Loucy (cell line): ENCODE measurements around the gene S100A11.
A peak's percentile ranks its signal among the peaks of the same experiment; 100 is the strongest.

Source experiments
- H2AFZ ChIP-seq: fragments of 200-600 bp; sonication (generic); 2 replicates; pipeline ENCODE4 v1.6.0; 2016; ENCODE audit warnings: antibody characterized with exemption, mild to moderate bottlenecking, low read length, moderate library complexity
- H3F3A ChIP-seq: fragments of 200-600 bp; 2 replicates; pipeline ENCODE4 v1.6.0; 2016; ENCODE audit warnings: antibody characterized with exemption, low read depth, mild to moderate bottlenecking
- H3K27me3 ChIP-seq: fragments of 200-600 bp; sonication (generic); 2 replicates; pipeline ENCODE4 v1.6.1; 2014; ENCODE audit warnings: low read length, mild to moderate bottlenecking; ENCODE audit not compliant: insufficient read depth, poor library complexity, severe bottlenecking
- H3K36me3 ChIP-seq: fragments of 200-600 bp; sonication (generic); 2 replicates; pipeline ENCODE4 v1.6.1; 2016; ENCODE audit warnings: low read length; ENCODE audit not compliant: insufficient read depth
- H3K4me1 ChIP-seq: fragments of 200-600 bp; sonication (generic); 2 replicates; pipeline ENCODE4 v1.5.1; 2014; ENCODE audit warnings: low read length, mild to moderate bottlenecking; ENCODE audit not compliant: insufficient read depth, poor library complexity, severe bottlenecking
- H3K4me2 ChIP-seq: fragments of 200-600 bp; sonication (generic); 2 replicates; pipeline ENCODE4 v1.6.0; 2014; ENCODE audit warnings: antibody characterized with exemption, low read length, low read depth, mild to moderate bottlenecking; ENCODE audit not compliant: poor library complexity, severe bottlenecking
- H3K4me3 ChIP-seq: fragments of 200-600 bp; sonication (generic); 2 replicates; pipeline ENCODE4 v1.5.1; 2014; ENCODE audit warnings: low read length, mild to moderate bottlenecking, mixed read lengths; ENCODE audit not compliant: poor library complexity, severe bottlenecking
- H3K79me2 ChIP-seq: fragments of 200-600 bp; sonication (generic); 2 replicates; pipeline ENCODE4 v1.6.1; 2014; ENCODE audit warnings: low read length; ENCODE audit not compliant: insufficient read depth
- H3K9ac ChIP-seq: fragments of 200-600 bp; sonication (generic); 2 replicates; pipeline ENCODE4 v1.6.0; 2014; ENCODE audit warnings: mild to moderate bottlenecking, low read depth, low read length, moderate library complexity; ENCODE audit not compliant: poor library complexity, severe bottlenecking
- H3K9me2 ChIP-seq: fragments of 200-600 bp; sonication (generic); replicated peaks from 2 replicates; pipeline ENCODE4 v1.6.1; 2016; ENCODE audit warnings: low read depth, low read length, mixed read lengths
- H3K9me3 ChIP-seq: fragments of 200-600 bp; sonication (generic); 2 replicates; pipeline ENCODE4 v1.6.1; 2014; ENCODE audit warnings: mild to moderate bottlenecking, antibody characterized with exemption, low read length, low read depth; ENCODE audit not compliant: insufficient read depth
- H4K20me1 ChIP-seq: fragments of 200-600 bp; sonication (generic); 2 replicates; pipeline ENCODE4 v1.6.0; 2014; ENCODE audit warnings: antibody characterized with exemption, low read length, mild to moderate bottlenecking; ENCODE audit not compliant: insufficient read depth, poor library complexity, severe bottlenecking
- EZH2phosphoT487 ChIP-seq: fragments of 200-600 bp; IDR thresholded peaks from 2 replicates; pipeline ENCODE4 v1.6.1; 2018; ENCODE audit warnings: antibody characterized with exemption, mild to moderate bottlenecking, moderate library complexity, borderline replicate concordance
- TF ChIP-seq, protein P1 (sequence below): fragments of 200-600 bp; sonication (generic); conservative IDR thresholded peaks from 2 replicates; pipeline ENCODE4 v1.5.1; 2014; ENCODE audit warnings: mild to moderate bottlenecking, antibody characterized with exemption, low read length

The S100A11 gene

DNA sequence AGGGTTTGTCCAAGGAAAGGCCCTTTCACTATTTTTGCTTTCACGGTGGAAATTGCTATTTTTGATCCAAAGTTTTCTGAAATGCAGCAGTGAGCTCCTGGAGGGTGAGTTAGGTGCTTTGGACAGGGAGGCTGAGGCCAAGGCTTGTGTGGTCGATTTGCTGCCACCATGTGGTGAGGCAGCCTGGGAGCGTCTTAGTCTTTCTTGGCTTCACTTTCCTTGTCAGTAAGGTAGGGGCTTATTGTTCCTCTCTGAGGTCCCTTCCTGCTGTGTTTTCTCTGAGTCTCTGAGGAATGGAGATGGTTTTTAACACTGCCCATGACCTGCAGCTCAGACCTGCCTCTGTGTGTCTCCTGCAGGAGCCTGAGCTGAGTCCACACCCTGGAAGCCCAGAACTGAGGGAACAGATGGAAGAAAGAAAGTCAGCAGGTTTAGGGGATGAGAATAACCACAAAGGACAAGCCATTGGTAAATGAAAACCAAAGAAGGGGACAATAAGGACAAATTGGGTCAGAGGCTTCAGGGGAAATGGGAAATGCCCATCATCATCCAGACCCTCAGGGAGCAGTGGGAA is 23.1 kb downstream of the S100A11 start:
- Histone ChIP-seq H3F3A (no peaks in the 10 kb centered on the region), H3K9me3 (no peaks in the 10 kb centered on the region), H3K36me3 (no peaks in the 10 kb centered on the region), H3K4me3 (no peak overlapping the region), H3K9ac (peak overlapping the region; percentile 39), H4K20me1 (no peaks in the 10 kb centered on the region), H3K4me2 (no peak overlapping the region), H3K27me3 (no peaks in the 10 kb centered on the region), H3K9me2 (no peaks in the 10 kb centered on the region), H3K79me2 (no peaks in the 10 kb centered on the region), H2AFZ (peak overlapping the region; percentile 84), H3K4me1 (peaks cover 4% of the 10 kb centered on the region)
- TF ChIP-seq, protein P1, sequence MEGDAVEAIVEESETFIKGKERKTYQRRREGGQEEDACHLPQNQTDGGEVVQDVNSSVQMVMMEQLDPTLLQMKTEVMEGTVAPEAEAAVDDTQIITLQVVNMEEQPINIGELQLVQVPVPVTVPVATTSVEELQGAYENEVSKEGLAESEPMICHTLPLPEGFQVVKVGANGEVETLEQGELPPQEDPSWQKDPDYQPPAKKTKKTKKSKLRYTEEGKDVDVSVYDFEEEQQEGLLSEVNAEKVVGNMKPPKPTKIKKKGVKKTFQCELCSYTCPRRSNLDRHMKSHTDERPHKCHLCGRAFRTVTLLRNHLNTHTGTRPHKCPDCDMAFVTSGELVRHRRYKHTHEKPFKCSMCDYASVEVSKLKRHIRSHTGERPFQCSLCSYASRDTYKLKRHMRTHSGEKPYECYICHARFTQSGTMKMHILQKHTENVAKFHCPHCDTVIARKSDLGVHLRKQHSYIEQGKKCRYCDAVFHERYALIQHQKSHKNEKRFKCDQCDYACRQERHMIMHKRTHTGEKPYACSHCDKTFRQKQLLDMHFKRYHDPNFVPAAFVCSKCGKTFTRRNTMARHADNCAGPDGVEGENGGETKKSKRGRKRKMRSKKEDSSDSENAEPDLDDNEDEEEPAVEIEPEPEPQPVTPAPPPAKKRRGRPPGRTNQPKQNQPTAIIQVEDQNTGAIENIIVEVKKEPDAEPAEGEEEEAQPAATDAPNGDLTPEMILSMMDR: peak; percentile 84
- TF ChIP-seq EZH2phosphoT487: no peak

DNA sequence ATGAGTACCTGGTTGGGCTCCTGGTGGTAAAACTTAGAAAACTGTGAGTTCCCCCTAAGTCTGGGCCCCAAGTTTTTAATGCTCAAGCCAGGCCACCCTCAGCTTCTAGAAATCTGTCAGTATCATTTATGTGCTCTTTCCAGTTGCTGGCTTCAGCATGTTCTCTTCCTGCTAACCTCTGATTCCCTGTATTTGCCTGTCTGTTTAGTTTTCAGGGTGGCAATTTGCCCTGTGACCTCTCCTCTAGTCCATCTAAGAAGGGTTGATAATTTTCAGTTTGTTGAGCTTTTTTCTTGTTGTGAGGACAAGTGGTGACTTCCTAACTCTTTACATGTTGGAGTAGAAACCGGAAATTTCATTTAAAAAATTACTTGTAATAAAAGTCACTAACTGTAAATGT is 27.1 kb downstream of the S100A11 start:
- no peaks in the 10 kb centered on the region for H3K9me3 ChIP-seq
- no peak overlapping the region for H2AFZ ChIP-seq
- H3K4me3 ChIP-seq: no peak overlapping the region
- H3F3A ChIP-seq: no peaks in the 10 kb centered on the region
- no peaks in the 10 kb centered on the region for H3K36me3 ChIP-seq
- H3K4me1 ChIP-seq: peaks cover 4% of the 10 kb centered on the region
- TF ChIP-seq EZH2phosphoT487: no peak
- TF ChIP-seq, protein P1: no peak
- H3K4me2 ChIP-seq: no peak overlapping the region
- H3K79me2 ChIP-seq: no peaks in the 10 kb centered on the region
- H3K9me2 ChIP-seq: no peaks in the 10 kb centered on the region
- no peak overlapping the region for H3K9ac ChIP-seq
- H4K20me1 ChIP-seq: no peaks in the 10 kb centered on the region
- no peaks in the 10 kb centered on the region for H3K27me3 ChIP-seq

DNA sequence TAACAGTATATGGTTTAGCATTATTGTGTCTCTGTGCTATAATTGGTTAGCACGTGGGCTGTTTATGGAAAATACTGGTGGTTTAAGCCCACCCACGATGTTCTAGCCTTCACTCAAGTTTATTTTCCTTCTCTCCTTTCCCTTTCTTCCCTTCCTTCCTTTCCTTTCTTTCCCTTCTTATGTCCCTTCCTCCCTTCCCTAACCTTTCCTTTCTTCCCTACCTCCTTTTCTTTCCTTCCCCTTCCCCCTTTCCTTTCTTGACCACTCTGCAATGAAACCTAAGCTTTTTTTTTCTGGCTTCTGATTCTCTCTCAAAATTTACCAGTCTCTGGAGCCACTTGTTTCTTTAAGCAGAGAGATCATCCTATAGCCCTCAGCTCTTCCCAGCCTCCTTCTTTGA is 29.8 kb downstream of the S100A11 start:
- Histone ChIP-seq H3K4me3 (no peak overlapping the region), H2AFZ (no peak overlapping the region), H3K9ac (no peak overlapping the region), H3K79me2 (no peaks in the 10 kb centered on the region), H3K4me1 (no peaks in the 10 kb centered on the region), H3K27me3 (no peaks in the 10 kb centered on the region), H4K20me1 (no peaks in the 10 kb centered on the region), H3K4me2 (no peak overlapping the region), H3K36me3 (no peaks in the 10 kb centered on the region), H3K9me3 (no peaks in the 10 kb centered on the region), H3F3A (no peaks in the 10 kb centered on the region), H3K9me2 (no peaks in the 10 kb centered on the region)
- no peak for TF ChIP-seq EZH2phosphoT487
- TF ChIP-seq, protein P1: no peak
